ENCODE results near the gene DTX3. TPM values are rescaled to one million over a fixed set of nuclear protein-coding genes. Genes with fewer than 3 reads are reported as not detected.

The DTX3 gene
- total RNA-seq, 1 donor from 2014 or later, result 88.3 TPM

GRCh38 chr12:57621497-57622292, 17.1 kb downstream of the DTX3 start:
- Mint-ChIP-seq H3K36me3 (peaks cover 25% of the 10 kb centered on the region), H3K9me3 (no peaks in the 10 kb centered on the region), H3K4me1 (peaks cover 14% of the 10 kb centered on the region), H3K27me3 (ENCODE audit: low read depth) (peaks cover 99% of the 10 kb centered on the region), H3K27ac (no peak overlapping the region), H3K4me3 (peak overlapping the region; percentile 65)
- DNase-seq (ENCODE audit: low spot score in 2 of 2, unreplicated experiment in 2 of 2), result peak; percentile 67 to 83
- peak; percentile 90 for TF ChIP-seq CTCF (IDR thresholded peaks at IDR 0.05; ENCODE audit: unreplicated experiment)

- Mint-ChIP-seq H3K27ac (no peak overlapping the region), H3K9me3 (no peaks in the 10 kb centered on the region), H3K27me3 (ENCODE audit: low read depth) (peaks cover 100% of the 10 kb centered on the region), H3K36me3 (peaks cover 17% of the 10 kb centered on the region), H3K4me3 (no peak overlapping the region), H3K4me1 (peaks cover 14% of the 10 kb centered on the region)
- no peak for DNase-seq (ENCODE audit: low spot score in 2 of 2, unreplicated experiment in 2 of 2)
- no peak for TF ChIP-seq CTCF (IDR thresholded peaks at IDR 0.05; ENCODE audit: unreplicated experiment)
These were observed 17.9 kb downstream of the DTX3 start for GRCh38 chr12:57622293-57623245.

- no peak overlapping the region for H3K4me3 Mint-ChIP-seq
- H3K27ac Mint-ChIP-seq, result no peak overlapping the region
- peaks cover 14% of the 10 kb centered on the region for H3K4me1 Mint-ChIP-seq
- no peaks in the 10 kb centered on the region for H3K9me3 Mint-ChIP-seq
- no peak for DNase-seq (ENCODE audit: low spot score in 2 of 2, unreplicated experiment in 2 of 2)
- peaks cover 10% of the 10 kb centered on the region for H3K36me3 Mint-ChIP-seq
- H3K27me3 Mint-ChIP-seq (ENCODE audit: low read depth), result peaks cover 100% of the 10 kb centered on the region
- no peak for TF ChIP-seq CTCF (IDR thresholded peaks at IDR 0.05; ENCODE audit: unreplicated experiment)
These were observed 18.8 kb downstream of the DTX3 start for GRCh38 chr12:57623385-57623784.

GRCh38 chr12:57623811-57624390, 19.3 kb downstream of the DTX3 start:
- peaks cover 14% of the 10 kb centered on the region for H3K4me1 Mint-ChIP-seq
- no peak for TF ChIP-seq CTCF (IDR thresholded peaks at IDR 0.05; ENCODE audit: unreplicated experiment)
- no peak overlapping the region for H3K4me3 Mint-ChIP-seq
- H3K27ac Mint-ChIP-seq, result no peak overlapping the region
- H3K36me3 Mint-ChIP-seq, result peaks cover 8% of the 10 kb centered on the region
- peaks cover 100% of the 10 kb centered on the region for H3K27me3 Mint-ChIP-seq (ENCODE audit: low read depth)
- no peak for DNase-seq (ENCODE audit: low spot score in 2 of 2, unreplicated experiment in 2 of 2)
- H3K9me3 Mint-ChIP-seq, result no peaks in the 10 kb centered on the region

- DNase-seq (ENCODE audit: low spot score in 2 of 2, unreplicated experiment in 2 of 2), result no peak
- no peak overlapping the region for H3K4me3 Mint-ChIP-seq
- H3K9me3 Mint-ChIP-seq, result no peaks in the 10 kb centered on the region
- H3K27ac Mint-ChIP-seq, result no peak overlapping the region
- no peak for TF ChIP-seq CTCF (IDR thresholded peaks at IDR 0.05; ENCODE audit: unreplicated experiment)
- peaks cover 4% of the 10 kb centered on the region for H3K36me3 Mint-ChIP-seq
- peaks cover 100% of the 10 kb centered on the region for H3K27me3 Mint-ChIP-seq (ENCODE audit: low read depth)
- H3K4me1 Mint-ChIP-seq, result peaks cover 12% of the 10 kb centered on the region
These were observed 20.0 kb downstream of the DTX3 start for GRCh38 chr12:57624441-57625220.

Measured in mesothelial cell of epicardium (in vitro differentiated cells).